ENCODE data around the gene HBS1L. TPM values are rescaled to one million over a fixed set of nuclear protein-coding genes. Genes with fewer than 3 reads are reported as not detected.

HBS1L gene
- total and polyA plus RNA-seq, 9 of the 15 experiments (the other 6 are each of a cell fraction or from before 2014, with no cell fraction given) = 101 to 199 (median 145) TPM

- no peak for FAIRE-seq
- BruUV-seq (replicated peaks) = no TSS peak
- Histone ChIP-seq H4K20me1 (replicated peaks; ENCODE audit: control insufficient read depth, insufficient read depth, low read length) (no peaks in the 10 kb centered on the region), H3K9me3 (replicated peaks; ENCODE audit: control insufficient read depth, insufficient read depth, low read depth, low read length) (no peaks in the 10 kb centered on the region), H3K4me1 (replicated peaks in 1 of 2; ENCODE audit: control insufficient read depth in 2 of 2, insufficient read depth in 2 of 2, low read length in 2 of 2) (peaks cover 18 to 69% of the 10 kb centered on the region in 2 experiments), H3K9me1 (ENCODE audit: control insufficient read depth, insufficient read depth, low read length) (no peaks in the 10 kb centered on the region), H3K9ac (ENCODE audit: insufficient read depth in 1 of 2, low read depth in 2 of 2, low read length in 2 of 2) (no peak overlapping the region), H3K4me2 (ENCODE audit: insufficient read depth, low read length) (no peak overlapping the region), H3K36me3 (ENCODE audit: control insufficient read depth, insufficient read depth, low read length) (no peaks in the 10 kb centered on the region), H3K27ac (ENCODE audit: extremely low read depth, low read depth, low read length) (no peak overlapping the region), H3K4me3 (no peak overlapping the region), H3K27me3 (ENCODE audit: control insufficient read depth in 2 of 2, insufficient read depth in 2 of 2, low read length in 2 of 2) (no peaks in the 10 kb centered on the region), H3K79me2 (ENCODE audit: control insufficient read depth, insufficient read depth, low read length) (no peaks in the 10 kb centered on the region), H2AFZ (ENCODE audit: low read depth, low read length) (no peak overlapping the region)
- POLR2A ChIA-PET = interaction anchor here (1.0 to 1.8 kb wide), 2 partner anchors 10 to 39 kb away, joined by 4 read pairs; partner anchors contain the start of gene HBS1L
- CTCF ChIA-PET (ENCODE audit: low intra/inter-chr PET ratio) = no interaction called here
- intact Hi-C loops (cut with micrococcal nuclease) (loop anchor here (5.0 kb wide), 1 partner anchor 344 kb away; no protein-coding TSS in a partner anchor), in situ Hi-C loops (cut with MboI) (no loop called here)
- WGBS (ENCODE audit: insufficient coverage, low coverage, missing lambda C conversion rate) = 24% methylated on average over 5 of the region's 5 CpGs
- DNase-seq (ENCODE audit: extremely low read depth in 1 of 4, low spot score in 3 of 4) = peak in 3 of 4 experiments; percentile 26 to 60 (median 32)
- peak; percentile 11; the same call in 2 of the 3 replicates for ATAC-seq
- no peak for TF ChIP-seq POLR2AphosphoS2 (IDR thresholded peaks at IDR 0.05; ENCODE audit: low read length)
- TF ChIP-seq SRF (CRISPR knock-in tag; IDR thresholded peaks at IDR 0.05) = no peak
- TF ChIP-seq MIER1 (IDR thresholded peaks at IDR 0.05; ENCODE audit: low read depth) = no peak
- TF ChIP-seq TEAD1 (CRISPR knock-in tag; IDR thresholded peaks at IDR 0.05) = peak in 1 of 2 experiments; percentile 37; a peak in 1 of 4 replicates
- TF ChIP-seq SUPT5H (IDR thresholded peaks at IDR 0.05) = no peak
- TF ChIP-seq ZNF830 (CRISPR knock-in tag; IDR thresholded peaks at IDR 0.05) = no peak
- no peak for TF ChIP-seq ZNF175 (CRISPR knock-in tag; IDR thresholded peaks at IDR 0.05; ENCODE audit: low read depth)
- no peak for TF ChIP-seq MCM7 (IDR thresholded peaks at IDR 0.05)
- TF ChIP-seq RBM14 (IDR thresholded peaks at IDR 0.05; ENCODE audit: borderline replicate concordance, insufficient read depth, low read depth, low read length) = no peak
- TF ChIP-seq SAFB (IDR thresholded peaks at IDR 0.05; ENCODE audit: borderline replicate concordance, low read depth, low read length) = no peak
- peak; percentile 20 for TF ChIP-seq HDAC3 (IDR thresholded peaks at IDR 0.05; ENCODE audit: borderline replicate concordance, partially characterized antibody)
- TF ChIP-seq ZNF780A (CRISPR knock-in tag; IDR thresholded peaks at IDR 0.05) = no peak
- TF ChIP-seq, protein P1, sequence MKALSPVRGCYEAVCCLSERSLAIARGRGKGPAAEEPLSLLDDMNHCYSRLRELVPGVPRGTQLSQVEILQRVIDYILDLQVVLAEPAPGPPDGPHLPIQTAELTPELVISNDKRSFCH (CRISPR knock-in tag; IDR thresholded peaks at IDR 0.05) = no peak
- TF ChIP-seq, protein P1 (tag; IDR thresholded peaks at IDR 0.05) = no peak
- peak; percentile 86; the same call in 1 of the 2 replicates for TF ChIP-seq SMARCE1 (IDR thresholded peaks at IDR 0.05)
- TF ChIP-seq PPARD (CRISPR knock-in tag; IDR thresholded peaks at IDR 0.05) = no peak
- TF ChIP-seq, protein P2, sequence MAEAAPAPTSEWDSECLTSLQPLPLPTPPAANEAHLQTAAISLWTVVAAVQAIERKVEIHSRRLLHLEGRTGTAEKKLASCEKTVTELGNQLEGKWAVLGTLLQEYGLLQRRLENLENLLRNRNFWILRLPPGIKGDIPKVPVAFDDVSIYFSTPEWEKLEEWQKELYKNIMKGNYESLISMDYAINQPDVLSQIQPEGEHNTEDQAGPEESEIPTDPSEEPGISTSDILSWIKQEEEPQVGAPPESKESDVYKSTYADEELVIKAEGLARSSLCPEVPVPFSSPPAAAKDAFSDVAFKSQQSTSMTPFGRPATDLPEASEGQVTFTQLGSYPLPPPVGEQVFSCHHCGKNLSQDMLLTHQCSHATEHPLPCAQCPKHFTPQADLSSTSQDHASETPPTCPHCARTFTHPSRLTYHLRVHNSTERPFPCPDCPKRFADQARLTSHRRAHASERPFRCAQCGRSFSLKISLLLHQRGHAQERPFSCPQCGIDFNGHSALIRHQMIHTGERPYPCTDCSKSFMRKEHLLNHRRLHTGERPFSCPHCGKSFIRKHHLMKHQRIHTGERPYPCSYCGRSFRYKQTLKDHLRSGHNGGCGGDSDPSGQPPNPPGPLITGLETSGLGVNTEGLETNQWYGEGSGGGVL (CRISPR knock-in tag; IDR thresholded peaks at IDR 0.05) = no peak
- no peak for TF ChIP-seq ZKSCAN1 (IDR thresholded peaks at IDR 0.05; ENCODE audit: low read depth, low read length)
- no peak for TF ChIP-seq CHAMP1 (IDR thresholded peaks at IDR 0.05)
Measured at GRCh38 chr6:135093578-135093977, 39.0 kb upstream of the HBS1L start.
